HG02884 (cell line): ENCODE measurements around the gene TPP1.
A peak's percentile ranks its signal among the peaks of the same experiment; 100 is the strongest.

ENCODE experiments used
- ATAC-seq: cut with Tn5 transposase; IDR thresholded peaks from one replicate; pipeline ENCODE4 v1.9.1; 2021; ENCODE audit warnings: mild to moderate bottlenecking, moderate library complexity; ENCODE audit not compliant: unreplicated experiment

TPP1 gene

GRCh38 chr11:6612213-6613041, 6.8 kb downstream of the TPP1 start, which contains the start of gene TAF10:
Gene TAF10, minus strand, starts transcription at chr11:6612216. Its CDS starts 27 bp downstream, at chr11:6612189.
- peak; percentile 86 for ATAC-seq

- ATAC-seq = peak; percentile 8
Measured at GRCh38 chr11:6611963-6612212, 7.3 kb downstream of the TPP1 start.

- ATAC-seq = no peak
Measured at GRCh38 chr11:6611092-6611962, 7.9 kb downstream of the TPP1 start.

GRCh38 chr11:6610591-6610990, 8.6 kb downstream of the TPP1 start:
- ATAC-seq = no peak

GRCh38 chr11:6609502-6610015, 9.7 kb downstream of the TPP1 start:
- no peak for ATAC-seq

- ATAC-seq = no peak
Measured at GRCh38 chr11:6608726-6609501, 10.3 kb downstream of the TPP1 start.

- no peak for ATAC-seq
Measured at GRCh38 chr11:6608011-6608410, 11.2 kb downstream of the TPP1 start.

- no peak for ATAC-seq
Measured at GRCh38 chr11:6607190-6607795, 11.9 kb downstream of the TPP1 start.

GRCh38 chr11:6606471-6607189, 12.6 kb downstream of the TPP1 start:
- peak; percentile 30 for ATAC-seq

GRCh38 chr11:6604790-6605189, 14.4 kb downstream of the TPP1 start:
- ATAC-seq = no peak

- peak; percentile 33 for ATAC-seq
Measured at GRCh38 chr11:6604081-6604626, 15.1 kb downstream of the TPP1 start.

GRCh38 chr11:6603287-6604080, 15.7 kb downstream of the TPP1 start, which contains the start of the genes ILK and RRP8:
Gene ILK, plus strand, starts transcription at chr11:6603774. Its CDS starts 498 bp downstream, at chr11:6604272.
Gene RRP8, minus strand, starts transcription at chr11:6603616. Its CDS starts 114 bp downstream, at chr11:6603502.
- ATAC-seq = peak; percentile 73

GRCh38 chr11:6602096-6602940, 16.9 kb downstream of the TPP1 start:
- ATAC-seq = no peak

GRCh38 chr11:6601041-6601461, 18.2 kb downstream of the TPP1 start:
- ATAC-seq = no peak

- no peak for ATAC-seq
Measured at GRCh38 chr11:6599881-6600390, 19.3 kb downstream of the TPP1 start.

- no peak for ATAC-seq
Measured at GRCh38 chr11:6599449-6599848, 19.8 kb downstream of the TPP1 start.

GRCh38 chr11:6598555-6598954, 20.7 kb downstream of the TPP1 start:
- ATAC-seq = no peak
